GM18520 (cell line): ENCODE results near the gene CIRBP.

ENCODE experiments used
- ATAC-seq: cut with Tn5 transposase; IDR thresholded peaks from one replicate; pipeline ENCODE4 v1.9.1; 2021; ENCODE audit not compliant: unreplicated experiment

CIRBP gene

GRCh38 chr19:1254530-1255185 is 14.5 kb upstream of the CIRBP start:
- no peak for ATAC-seq

GRCh38 chr19:1255186-1256161 is 13.7 kb upstream of the CIRBP start:
- no peak for ATAC-seq

DNA sequence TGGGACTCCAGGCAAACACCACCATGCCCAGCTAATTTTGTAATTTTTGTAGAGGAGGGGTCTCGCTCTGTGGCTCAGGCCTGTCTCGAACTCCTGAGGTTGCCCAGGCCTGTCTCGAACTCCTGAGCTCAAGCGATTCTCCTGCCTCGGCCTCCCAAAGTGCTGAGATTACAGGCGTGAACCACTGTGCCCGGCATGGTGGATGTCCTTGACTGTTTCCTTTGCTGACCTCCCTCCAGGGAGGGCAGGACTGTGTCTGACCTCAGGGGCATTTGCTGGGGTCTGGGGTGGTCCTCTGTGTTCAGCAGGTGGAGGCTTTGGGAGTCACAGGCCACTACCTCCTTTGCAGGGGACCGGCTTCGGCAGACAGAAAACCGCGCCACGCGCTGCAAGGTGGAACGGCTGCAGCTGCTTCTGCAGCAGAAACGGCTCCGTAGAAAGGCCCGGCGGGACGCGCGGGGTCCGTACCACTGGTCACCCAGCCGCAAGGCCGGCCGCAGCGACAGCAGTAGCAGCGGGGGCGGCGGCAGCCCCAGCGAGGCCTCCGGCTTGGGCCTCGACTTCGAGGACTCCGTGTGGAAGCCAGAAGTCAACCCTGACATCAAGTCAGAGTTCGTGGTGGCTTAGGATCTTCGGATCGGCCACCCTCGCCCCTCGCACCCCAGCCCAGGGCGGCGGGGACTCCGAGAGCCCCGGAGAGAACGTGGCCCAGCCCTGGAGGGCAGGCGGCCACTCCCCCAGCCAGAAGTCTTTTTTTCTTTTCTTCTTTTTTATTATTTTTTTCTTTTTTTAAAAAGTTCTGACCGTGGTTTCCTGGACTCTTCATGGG is 12.3 kb upstream of the CIRBP start:
- no peak for ATAC-seq

GRCh38 chr19:1257475-1258162 is 11.5 kb upstream of the CIRBP start:
- no peak for ATAC-seq

GRCh38 chr19:1258163-1258492 is 11.0 kb upstream of the CIRBP start:
- no peak for ATAC-seq

DNA sequence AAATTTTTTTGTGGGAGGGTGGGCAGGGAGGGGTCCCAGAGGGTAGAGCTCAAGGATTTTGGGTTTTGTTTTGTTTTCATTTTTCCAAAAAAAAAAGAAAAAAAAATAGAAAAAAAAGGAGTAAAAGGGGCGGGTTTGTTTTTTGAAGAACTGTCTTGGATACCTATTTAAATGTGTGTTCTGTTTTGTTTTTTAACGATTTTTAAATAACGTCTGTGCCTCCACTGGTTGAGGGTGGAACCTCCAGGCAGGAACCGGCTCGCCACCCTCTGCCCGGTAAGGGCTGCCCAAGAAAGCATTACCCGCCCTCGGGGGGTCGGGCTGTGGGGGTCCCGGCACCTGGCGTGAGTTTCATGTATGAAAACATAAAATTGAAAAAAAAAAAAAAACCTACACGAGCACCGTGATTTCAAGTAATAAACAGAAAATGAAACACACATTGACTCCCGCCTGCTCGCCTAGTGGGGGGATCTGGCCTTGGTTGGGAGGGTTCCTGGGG is 10.4 kb upstream of the CIRBP start:
- ATAC-seq = no peak

DNA sequence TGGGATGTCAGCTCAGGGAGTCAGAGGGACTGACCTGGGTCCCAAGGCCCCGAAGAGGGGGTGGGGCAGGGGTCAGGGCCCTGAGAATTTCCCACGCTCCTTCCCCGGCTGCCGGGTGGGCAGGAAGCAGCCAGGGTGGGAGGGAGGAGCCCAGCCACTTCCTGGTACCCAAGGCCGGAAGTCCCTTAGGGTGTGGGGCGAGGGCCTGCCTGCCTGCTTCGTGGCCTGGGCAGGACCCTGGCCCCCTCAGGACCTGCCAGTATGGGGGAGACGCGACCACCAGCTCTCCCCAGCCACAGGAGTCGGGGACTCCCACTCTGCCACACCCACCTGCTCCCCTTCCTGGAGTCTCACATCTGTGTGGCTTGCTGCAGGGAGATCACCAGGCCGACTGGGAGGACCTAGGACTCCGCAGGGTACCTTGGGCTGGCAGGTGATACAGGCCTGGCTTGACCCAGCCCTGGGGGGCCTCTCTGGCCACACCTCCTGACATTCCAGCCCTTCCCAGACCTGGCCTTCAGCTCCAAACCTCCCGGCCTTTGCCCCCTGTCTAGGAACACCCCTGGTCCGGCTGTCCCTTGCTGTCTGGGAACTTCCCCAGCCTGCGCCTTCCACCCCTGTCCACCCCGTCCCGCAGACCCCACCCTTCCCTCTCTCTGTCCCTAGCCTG is 9.8 kb upstream of the CIRBP start:
- no peak for ATAC-seq

- no peak for ATAC-seq
Measured at GRCh38 chr19:1259876-1260748, 9.0 kb upstream of the CIRBP start.

DNA sequence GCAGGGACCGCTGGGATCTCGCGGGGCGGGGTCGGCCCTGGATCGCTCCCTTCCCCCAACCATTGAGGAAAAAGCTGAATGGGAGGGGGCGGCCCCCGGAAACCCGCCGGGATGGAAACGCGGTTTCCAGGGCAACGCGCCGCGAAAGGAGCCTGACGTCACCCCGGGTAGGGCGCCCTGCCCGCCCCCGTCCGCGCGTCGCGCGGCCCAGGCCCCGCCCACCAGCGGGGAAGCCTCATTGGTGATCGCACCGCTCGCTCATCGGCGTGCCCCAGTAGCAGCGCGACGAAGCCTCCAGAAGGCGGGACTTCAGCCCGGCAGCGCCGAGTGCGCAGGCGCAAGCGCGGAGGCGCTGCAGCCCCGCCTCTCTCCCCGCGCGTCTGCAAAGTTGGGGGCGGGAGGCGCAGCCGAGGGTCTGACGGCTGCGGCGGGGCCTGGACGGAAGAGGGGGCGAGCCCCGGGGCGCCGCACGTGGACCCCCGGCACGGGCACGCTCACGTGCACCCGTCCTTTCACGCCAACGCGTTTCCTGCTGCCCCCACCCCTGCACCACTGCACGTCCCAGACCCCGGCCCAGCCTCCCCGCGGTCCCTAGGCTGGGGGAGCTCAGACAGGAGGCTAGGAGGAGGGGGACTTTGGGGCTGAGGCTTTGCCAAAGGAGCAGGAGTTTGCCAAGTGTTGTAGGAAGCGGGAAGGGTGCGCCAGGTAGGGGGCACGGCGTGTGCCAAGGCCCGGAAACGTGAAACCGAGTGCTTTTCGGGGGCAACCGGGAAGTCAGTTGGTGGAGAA is 8.2 kb upstream of the CIRBP start:
- ATAC-seq = peak; percentile 58

- no peak for ATAC-seq
Measured at GRCh38 chr19:1261538-1261797, 7.7 kb upstream of the CIRBP start.

- no peak for ATAC-seq
Measured at GRCh38 chr19:1261798-1262622, 7.1 kb upstream of the CIRBP start.

DNA sequence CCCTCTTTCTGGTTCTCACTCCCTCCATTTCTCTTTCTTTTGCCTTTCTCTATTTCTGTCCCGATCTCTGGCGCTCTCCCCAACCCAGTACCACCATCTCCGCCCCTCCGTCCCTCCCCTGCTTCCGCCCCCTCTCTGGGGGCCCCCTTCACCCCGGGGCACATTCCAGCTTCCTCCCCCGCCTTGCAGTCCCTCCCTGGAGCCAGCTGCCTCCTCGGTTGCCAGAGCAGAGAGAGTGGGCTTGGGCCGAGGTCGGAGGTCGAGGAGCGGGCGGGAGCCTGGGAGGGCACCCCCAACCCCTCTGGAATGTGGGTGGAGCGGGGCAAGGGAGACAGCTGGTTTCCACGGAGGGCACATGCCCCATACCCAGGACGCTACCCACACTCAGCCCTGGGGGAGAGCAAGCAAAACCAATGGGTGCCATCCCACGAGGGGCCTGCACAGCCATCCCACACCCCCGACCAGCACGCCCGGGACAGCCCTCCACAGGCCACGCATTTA is 6.5 kb upstream of the CIRBP start:
- no peak for ATAC-seq

DNA sequence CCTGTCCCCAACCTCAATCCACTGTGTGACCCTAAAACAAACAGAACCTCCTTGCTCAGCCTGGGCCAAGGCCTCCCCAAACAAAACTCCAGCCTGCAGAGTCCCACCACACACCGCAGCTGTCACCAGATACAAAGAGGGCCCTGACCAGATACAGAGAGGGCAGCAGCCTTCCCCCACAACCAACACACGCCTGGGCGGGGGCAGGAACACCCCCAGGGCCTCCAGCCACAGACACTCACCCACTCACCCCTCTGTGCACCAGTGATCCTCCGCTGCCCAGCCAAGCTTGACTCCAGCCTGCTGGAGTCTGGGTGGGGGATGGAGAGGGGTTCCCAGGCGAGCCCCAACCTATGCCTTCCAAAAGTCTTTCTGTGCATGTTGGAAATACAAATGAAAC is 5.9 kb upstream of the CIRBP start:
- ATAC-seq = no peak

GRCh38 chr19:1264801-1265614 is 4.1 kb upstream of the CIRBP start:
- ATAC-seq = no peak

GRCh38 chr19:1265615-1266128 is 3.5 kb upstream of the CIRBP start:
- ATAC-seq = no peak

GRCh38 chr19:1266129-1266915 is 2.8 kb upstream of the CIRBP start:
- peak; percentile 31 for ATAC-seq
